Large intestine (tissue), 3 donors: ENCODE measurements around the gene CSF1R. TPM values are rescaled to one million over a fixed set of nuclear protein-coding genes. Genes with fewer than 3 reads are reported as not detected.
"Not testable (repeated sequence)": the region's sequence is repeated elsewhere in the genome, so short reads cannot be mapped to it uniquely, and the experiment has no call there.

Experiments used
- DNase-seq, 2 donors: peaks; one replicate each; pipeline versions ENCODE4 v3.0.0 to v3.0.0-alpha.2; 2013
- H3K27ac ChIP-seq: one replicate; pipeline ENCODE4 v1.5.1; 2013; ENCODE audit warnings: low read length
- H3K27me3 ChIP-seq: 2 replicates; pipeline ENCODE4 v1.6.1; 2013; ENCODE audit warnings: low read length; ENCODE audit not compliant: control insufficient read depth, insufficient read depth
- H3K36me3 ChIP-seq: 2 replicates; pipeline ENCODE4 v1.6.1; 2013; ENCODE audit warnings: low read length; ENCODE audit not compliant: control insufficient read depth, insufficient read depth
- H3K4me1 ChIP-seq: one replicate; pipeline ENCODE4 v1.6.1; 2013; ENCODE audit warnings: low read length; ENCODE audit not compliant: control insufficient read depth, insufficient read depth
- H3K4me3 ChIP-seq: one replicate; pipeline ENCODE4 v1.5.1; 2013; ENCODE audit warnings: low read length
- H3K9me3 ChIP-seq: one replicate; pipeline ENCODE4 v1.6.1; 2013; ENCODE audit warnings: mild to moderate bottlenecking, low read depth, low read length, moderate library complexity; ENCODE audit not compliant: control insufficient read depth
- WGBS: methylation state at CpG from one replicate; pipeline ENCODE4 v1.1.5; 2013; ENCODE audit warnings: low lambda C conversion rate; ENCODE audit not compliant: insufficient coverage; 5-methylcytosine and 5-hydroxymethylcytosine counted together
- polyA plus RNA-seq: library from polyadenylated mRNA; unstranded; fragments of 120-200 nt; gene quantifications from one replicate; pipeline ENCODE4 v1.2.1, GENCODE V29; 2013

CSF1R gene
- polyA plus RNA-seq, 1 donor: 31.0 TPM

DNA sequence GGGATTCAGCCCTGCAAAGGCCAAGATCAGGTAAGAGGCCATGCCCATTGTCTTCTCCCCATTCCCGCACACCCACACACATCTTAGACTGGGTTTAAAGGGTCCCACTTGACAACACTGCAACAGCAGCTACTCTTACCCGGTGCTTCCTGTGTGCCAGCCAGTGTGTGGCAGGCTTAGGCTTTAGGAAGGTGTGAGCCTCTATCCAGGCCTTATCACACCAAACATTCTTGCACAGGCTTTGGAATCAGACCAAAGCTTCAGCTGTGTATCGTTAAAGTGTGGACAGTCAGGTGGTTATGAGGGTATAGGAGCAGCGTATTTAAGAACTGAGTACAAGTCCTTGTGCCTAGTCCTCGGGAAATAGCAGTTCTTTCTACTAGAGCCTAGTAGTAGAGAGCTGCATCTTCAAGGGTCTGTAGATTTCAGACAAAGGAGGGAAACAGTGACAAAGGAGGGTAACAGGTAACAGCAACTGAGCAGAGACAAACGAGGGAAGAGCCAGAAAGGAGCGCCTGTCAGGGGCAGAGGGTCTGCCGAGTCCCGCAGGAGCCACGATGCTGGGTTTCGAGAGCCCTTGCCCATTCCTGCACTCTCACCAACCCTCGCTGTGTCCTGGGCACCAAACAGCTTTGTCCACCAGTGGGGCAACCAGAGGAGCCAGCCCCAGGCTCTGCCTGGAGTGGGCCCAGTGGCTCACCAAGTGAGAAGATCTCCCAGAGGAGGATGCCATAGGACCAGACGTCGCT, 30.9 kb downstream of the CSF1R start:
- WGBS: no CpG with 5 or more reads among the region's 14 CpGs
- no peak for DNase-seq
- peaks cover 55% of the 10 kb centered on the region for H3K36me3 ChIP-seq
- no peak overlapping the region for H3K27ac ChIP-seq
- no peak overlapping the region for H3K4me3 ChIP-seq
- H3K27me3 ChIP-seq: no peaks in the 10 kb centered on the region
- H3K4me1 ChIP-seq: no peaks in the 10 kb centered on the region
- no peaks in the 10 kb centered on the region for H3K9me3 ChIP-seq

DNA sequence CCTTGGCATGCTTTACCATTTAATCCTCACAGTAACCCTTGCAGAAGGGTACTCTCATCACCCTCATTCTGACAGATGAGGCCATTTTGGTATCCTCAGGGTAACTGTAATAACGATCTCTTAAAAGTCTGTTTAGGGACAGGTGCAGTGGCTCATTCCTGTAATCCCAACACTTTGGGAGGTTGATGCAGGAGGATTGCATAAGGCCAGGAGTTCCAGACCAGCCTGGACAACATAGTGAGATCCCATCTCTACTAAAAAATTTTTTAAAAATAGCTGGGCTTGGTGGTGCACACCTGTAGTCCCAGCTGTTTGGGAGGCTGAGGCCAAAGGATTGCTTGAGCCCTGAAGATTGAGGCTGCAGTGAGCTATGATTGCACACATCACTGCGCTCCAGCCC, 31.8 kb downstream of the CSF1R start:
- WGBS: no CpG with 5 or more reads among the region's 2 CpGs
- no peak overlapping the region for H3K27ac ChIP-seq
- H3K27me3 ChIP-seq: no peaks in the 10 kb centered on the region
- H3K9me3 ChIP-seq: no peaks in the 10 kb centered on the region
- no peak for DNase-seq
- H3K36me3 ChIP-seq: peaks cover 65% of the 10 kb centered on the region
- H3K4me3 ChIP-seq: no peak overlapping the region
- H3K4me1 ChIP-seq: no peaks in the 10 kb centered on the region

DNA sequence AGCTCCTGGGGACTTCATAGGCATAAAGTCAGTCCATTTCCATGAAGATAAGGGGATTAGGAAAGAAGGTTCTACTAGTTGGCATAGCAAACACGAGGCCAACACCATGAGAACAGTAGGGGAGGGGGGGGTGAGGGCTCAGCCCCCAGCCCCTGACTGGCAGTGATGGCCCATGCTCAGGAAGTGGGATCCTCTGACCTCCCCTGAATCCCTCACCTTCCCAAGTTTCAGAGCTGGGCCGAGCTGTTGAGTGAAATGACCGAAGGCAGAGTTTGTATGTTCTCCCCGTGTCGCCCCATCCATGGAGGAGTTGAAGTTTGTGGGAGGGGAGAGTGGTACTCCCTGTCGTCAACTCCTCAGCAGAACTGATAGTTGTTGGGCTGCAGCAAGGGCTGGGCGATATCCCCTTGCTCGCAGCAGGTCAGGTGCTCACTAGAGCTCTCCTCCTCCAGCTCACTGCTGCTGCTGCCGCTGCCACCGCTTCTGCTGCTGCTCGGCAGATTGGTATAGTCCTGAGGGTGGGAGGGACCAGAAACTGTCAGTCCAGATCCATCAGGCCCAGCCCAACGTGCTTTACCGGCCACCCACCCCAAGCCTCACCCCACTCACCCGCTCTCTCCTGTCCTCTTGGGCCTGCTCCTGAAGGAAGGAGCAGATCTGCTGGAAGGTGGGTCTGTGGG, 32.5 kb downstream of the CSF1R start:
- no peak for DNase-seq
- no peak overlapping the region for H3K27ac ChIP-seq
- no peaks in the 10 kb centered on the region for H3K9me3 ChIP-seq
- H3K4me3 ChIP-seq: no peak overlapping the region
- peaks cover 72% of the 10 kb centered on the region for H3K36me3 ChIP-seq
- no CpG with 5 or more reads among the region's 14 CpGs for WGBS
- H3K4me1 ChIP-seq: no peaks in the 10 kb centered on the region
- H3K27me3 ChIP-seq: no peaks in the 10 kb centered on the region

DNA sequence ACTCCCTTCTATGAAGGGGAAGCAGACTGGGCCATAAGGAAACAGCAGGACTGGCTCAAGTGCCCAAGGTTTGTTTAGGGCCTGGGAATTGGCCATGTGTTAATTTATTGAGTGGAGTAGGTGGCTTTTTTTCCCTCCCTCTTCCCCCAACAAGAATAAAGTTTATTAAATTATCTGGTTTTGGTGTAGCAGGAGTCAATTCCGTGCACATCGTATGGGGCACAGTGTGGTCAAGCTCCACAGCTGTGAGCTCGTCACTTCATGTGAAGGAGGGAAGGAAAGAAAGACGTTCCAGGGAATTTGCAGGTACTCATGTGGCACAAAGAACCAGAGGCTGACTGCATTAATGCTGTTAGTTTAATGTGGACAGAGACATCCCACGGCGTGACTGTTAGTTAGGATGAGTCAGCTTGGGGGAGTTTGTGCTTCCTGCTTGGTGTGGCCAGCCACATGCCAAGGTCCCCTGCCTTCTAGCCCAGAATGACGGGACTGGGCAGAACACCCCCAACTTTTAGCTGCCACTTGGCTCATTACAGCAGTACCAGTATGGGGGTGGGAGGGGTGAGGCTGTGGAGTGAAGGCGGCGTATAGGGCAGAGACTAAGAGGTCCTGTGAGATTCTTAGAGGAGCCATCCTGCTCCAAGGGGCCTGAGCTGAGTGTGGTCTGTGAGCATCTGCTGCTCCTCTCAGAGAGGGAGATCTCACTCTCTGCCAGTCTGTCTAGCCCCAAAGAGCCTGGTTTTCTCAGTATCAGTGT, 33.2 kb downstream of the CSF1R start:
- H3K36me3 ChIP-seq: peaks cover 79% of the 10 kb centered on the region
- H3K9me3 ChIP-seq: no peaks in the 10 kb centered on the region
- WGBS: 100% methylated on average over 3 of the region's 9 CpGs
- H3K27ac ChIP-seq: no peak overlapping the region
- H3K27me3 ChIP-seq: no peaks in the 10 kb centered on the region
- no peak overlapping the region for H3K4me3 ChIP-seq
- DNase-seq: no peak
- no peaks in the 10 kb centered on the region for H3K4me1 ChIP-seq

DNA sequence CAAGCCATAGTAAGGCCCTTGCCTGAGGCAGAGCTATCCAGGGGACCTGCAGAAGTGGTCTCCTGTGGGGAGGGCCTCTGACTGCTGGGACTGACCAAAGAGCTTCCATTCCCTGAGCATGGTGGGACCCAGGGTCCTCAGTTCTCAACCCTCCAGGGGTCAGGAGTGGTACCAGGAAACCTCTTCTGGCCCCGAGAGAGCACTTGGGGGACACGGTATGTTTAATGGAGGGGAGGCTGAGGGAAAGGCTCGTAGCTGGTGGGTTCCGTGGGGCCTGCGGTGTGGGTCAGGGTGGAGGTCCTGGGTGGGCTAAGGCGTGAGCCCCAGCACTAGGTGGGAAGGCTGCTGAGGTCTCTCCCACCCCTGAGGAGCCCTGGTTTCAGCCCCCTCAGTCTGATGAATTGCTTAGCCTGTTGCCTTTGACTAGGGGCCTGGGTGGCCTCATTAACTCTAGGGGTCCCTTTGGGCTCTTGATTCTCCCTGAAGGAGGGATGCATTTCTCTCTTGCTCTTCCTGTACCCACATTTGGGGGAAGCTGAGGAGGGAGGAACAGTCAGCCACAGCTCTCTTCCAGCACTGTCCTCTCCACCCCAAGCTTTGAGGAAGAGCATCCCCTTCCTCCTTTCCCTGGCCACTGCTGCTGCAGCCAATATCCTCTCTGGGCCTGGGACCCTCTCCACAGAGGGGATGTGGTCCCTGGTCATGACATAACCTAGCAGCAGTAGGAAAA, 34.0 kb downstream of the CSF1R start:
- no peak overlapping the region for H3K4me3 ChIP-seq
- no peaks in the 10 kb centered on the region for H3K9me3 ChIP-seq
- DNase-seq: no peak
- no peaks in the 10 kb centered on the region for H3K27me3 ChIP-seq
- peaks cover 85% of the 10 kb centered on the region for H3K36me3 ChIP-seq
- no peaks in the 10 kb centered on the region for H3K4me1 ChIP-seq
- WGBS: no CpG with 5 or more reads among the region's 6 CpGs
- no peak overlapping the region for H3K27ac ChIP-seq

DNA sequence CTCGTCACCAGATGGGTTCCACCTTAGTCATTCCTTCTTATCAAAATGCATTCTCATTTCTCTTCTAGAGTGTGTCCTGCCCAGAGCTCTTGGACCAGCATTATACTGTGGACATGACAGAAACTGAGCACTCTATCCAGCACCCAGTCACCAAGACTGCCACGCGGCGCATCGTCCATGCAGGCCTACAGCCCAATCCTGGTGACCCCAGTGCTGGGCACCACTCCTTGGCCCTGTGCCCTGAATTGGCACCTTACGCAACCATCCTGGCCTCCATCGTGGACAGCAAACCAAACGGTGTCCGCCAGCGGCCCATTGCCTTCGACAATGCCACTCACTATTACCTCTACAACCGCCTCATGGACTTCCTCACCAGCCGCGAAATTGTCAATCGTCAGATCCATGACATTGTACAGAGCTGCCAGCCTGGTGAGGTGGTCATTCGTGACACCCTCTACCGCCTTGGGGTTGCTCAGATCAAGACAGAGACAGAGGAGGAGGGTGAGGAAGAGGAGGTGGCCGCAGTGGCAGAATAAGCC, 34.6 kb downstream of the CSF1R start:
- Histone ChIP-seq H3K27me3 (no peaks in the 10 kb centered on the region), H3K4me3 (no peak overlapping the region), H3K36me3 (peaks cover 90% of the 10 kb centered on the region), H3K27ac (no peak overlapping the region), H3K4me1 (no peaks in the 10 kb centered on the region), H3K9me3 (no peaks in the 10 kb centered on the region)
- no CpG with 5 or more reads among the region's 18 CpGs for WGBS
- no peak for DNase-seq

DNA sequence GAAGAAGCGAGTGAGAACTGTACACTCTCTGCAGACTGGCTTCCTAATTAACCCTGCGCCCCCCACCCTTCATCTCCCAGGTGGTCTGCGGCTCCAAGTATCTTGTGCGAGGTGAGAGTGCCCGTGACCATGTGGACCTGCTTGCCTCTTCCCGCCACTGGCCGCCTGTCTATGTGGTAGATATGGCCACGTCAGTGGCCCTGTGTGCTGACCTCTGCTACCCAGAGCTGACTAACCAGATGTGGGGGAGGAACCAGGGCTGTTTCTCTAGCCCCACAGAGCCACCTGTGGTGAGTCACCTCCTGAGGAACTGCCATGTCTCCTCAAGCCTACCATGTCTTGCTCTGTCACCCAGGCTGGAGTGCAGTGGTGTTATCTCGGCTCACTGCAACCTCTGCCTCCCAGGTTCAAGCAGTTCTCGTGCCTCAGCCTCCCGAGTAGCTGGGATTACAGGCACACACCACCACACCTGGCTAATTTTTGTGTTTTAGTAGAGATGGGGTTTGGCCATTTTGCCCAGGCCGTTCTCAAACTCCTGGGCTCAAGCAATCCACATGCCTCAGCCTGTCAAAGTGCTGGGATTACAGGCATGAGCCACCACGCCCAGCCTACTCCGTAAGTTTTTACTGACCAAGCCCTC, 36.1 kb downstream of the CSF1R start:
- H3K4me3 ChIP-seq, DNase-seq, H3K4me1 ChIP-seq, H3K27me3 ChIP-seq, H3K9me3 ChIP-seq, H3K27ac ChIP-seq: not testable (repeated sequence)
- no CpG with 5 or more reads among the region's 14 CpGs for WGBS
- H3K36me3 ChIP-seq: peaks cover 92% of the 10 kb centered on the region

DNA sequence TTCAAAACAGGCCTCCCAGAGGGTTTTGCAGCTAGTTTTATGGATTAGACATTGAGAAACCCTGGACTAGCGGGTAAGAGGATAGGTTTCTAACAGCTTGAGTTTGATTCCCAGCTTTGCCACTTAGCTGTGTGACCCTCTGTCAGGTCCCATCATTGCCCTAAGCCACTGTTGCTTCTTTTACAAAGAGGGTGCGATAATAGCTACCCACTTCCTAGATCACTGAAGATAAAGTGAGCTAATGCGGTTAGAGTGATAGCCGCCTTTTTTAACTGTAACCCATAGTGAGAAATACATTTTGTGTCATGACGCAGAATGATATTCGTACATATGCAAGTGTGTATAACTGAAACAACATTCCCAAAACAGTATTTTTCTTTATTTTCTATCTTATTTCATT, 40.3 kb downstream of the CSF1R start:
- 100% methylated on average over 5 of the region's 6 CpGs for WGBS
- peaks cover 89% of the 10 kb centered on the region for H3K36me3 ChIP-seq
- no peaks in the 10 kb centered on the region for H3K27me3 ChIP-seq
- no peak for DNase-seq
- peaks cover 13% of the 10 kb centered on the region for H3K4me1 ChIP-seq
- no peak overlapping the region for H3K4me3 ChIP-seq
- H3K27ac ChIP-seq: no peak overlapping the region
- no peaks in the 10 kb centered on the region for H3K9me3 ChIP-seq

DNA sequence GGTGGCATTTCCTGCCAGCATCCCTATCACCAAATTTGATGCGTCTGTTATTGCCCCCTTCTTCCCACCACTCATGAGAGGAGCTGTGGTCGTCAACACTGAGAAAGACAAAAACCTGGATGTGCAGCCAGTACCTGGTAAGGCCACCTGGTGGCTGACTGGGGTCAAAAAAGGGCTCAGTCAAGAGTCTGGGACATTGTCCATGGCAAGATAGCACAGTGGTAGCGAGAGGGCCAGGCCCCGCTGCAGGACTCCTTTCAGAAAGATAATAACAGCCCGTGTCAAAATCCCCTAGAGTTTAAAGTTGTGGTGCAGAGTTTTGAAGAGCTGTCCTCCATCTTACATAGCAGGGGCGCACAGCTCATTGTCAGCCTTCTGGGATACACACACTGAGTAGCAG, 40.8 kb downstream of the CSF1R start:
- DNase-seq: no peak

More for the DNA sequence above, 40.8 kb downstream of the CSF1R start:
- WGBS: no CpG with 5 or more reads among the region's 6 CpGs
- Histone ChIP-seq H3K9me3 (no peaks in the 10 kb centered on the region), H3K4me1 (peaks cover 13% of the 10 kb centered on the region), H3K4me3 (no peak overlapping the region), H3K27ac (no peak overlapping the region), H3K27me3 (no peaks in the 10 kb centered on the region), H3K36me3 (peaks cover 89% of the 10 kb centered on the region)
